ENCODE data around the gene SRGAP1.
"Not testable (repeated sequence)": the region's sequence is repeated elsewhere in the genome, so short reads cannot be mapped to it uniquely, and the experiment has no call there.

Gene SRGAP1

DNA sequence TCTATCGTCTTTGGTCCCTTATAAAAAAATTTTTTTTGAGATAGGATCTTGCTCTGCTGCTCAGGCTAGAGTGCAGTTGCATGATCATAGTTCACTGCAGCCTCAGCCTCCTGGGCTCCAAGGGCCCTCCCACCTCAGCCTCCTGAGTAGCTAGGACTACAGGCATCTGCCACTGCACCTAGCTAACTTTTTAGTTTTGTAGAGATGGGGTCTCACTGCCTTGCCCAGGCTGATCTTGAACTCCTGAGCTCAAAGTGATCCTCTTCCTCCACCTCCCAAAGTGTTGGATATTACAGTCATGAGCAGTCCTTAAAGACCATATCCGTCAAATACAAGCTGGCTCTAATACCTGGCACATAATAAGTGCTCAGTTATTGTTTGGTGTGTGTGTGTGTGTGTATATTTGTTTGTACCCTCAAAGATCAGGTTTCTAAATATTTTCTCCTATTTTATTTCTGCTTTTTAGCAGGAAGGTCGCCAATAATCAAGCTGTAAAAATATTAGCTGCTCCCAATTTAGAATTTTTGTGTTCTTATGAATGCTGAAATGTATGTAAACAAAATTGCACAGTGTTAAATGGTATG is 30.5 kb downstream of the SRGAP1 start:
- no peak for DNase-seq

DNA sequence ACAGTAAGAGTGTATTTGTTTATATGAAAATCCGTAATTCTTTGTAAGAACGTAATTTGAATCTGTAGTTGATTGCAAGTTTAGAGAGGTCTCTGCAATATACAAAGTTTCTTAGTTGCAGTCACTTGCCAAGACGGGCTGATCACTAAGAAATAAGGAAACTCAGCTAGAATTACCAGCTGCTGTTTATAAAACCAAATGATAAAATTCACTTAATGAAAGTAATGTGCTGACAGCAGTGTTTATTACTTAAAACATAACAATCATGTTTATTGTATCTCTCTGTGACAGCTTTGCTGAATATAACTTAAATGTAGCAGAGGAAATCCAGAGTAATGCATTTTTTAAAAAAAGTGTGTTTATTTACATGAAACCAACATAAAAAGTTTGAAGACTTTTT is 31.2 kb downstream of the SRGAP1 start:
- no peak for DNase-seq

- no peak for DNase-seq
Observed at GRCh38 chr12:63876980-63877379, 32.5 kb downstream of the SRGAP1 start.

- no peak for DNase-seq
Observed at GRCh38 chr12:63877693-63878092, 33.2 kb downstream of the SRGAP1 start.

- not testable (repeated sequence) for DNase-seq
Observed at GRCh38 chr12:63880235-63880634, 35.7 kb downstream of the SRGAP1 start.

DNA sequence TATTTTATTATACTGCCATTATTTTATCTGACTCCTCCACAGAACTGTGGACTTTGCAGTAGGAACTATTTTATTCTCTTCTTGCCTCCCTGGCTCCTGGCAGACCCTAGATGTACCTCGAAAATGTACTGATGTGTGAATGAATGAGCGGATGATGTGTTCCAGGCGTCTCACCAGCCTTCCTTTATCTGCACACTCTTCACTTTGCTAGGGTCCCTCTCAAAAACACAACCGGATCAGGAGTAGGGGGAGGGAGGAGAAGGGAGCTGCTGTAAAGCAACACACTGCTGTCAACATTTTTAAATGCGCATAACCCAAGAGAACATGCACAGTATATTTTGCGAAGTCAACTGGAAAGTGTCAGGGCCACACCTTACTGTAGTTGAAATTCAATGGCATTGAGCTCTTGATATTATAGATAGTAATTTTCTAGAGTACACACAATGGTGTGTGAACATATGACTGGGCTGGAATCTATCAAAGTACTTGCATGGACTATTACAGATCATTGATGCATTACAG is 36.3 kb downstream of the SRGAP1 start:
- no peak for DNase-seq

GRCh38 chr12:63882844-63883243 is 38.3 kb downstream of the SRGAP1 start:
- DNase-seq = peak; percentile 51

GRCh38 chr12:63885401-63885800 is 40.9 kb downstream of the SRGAP1 start:
- DNase-seq = no peak

- DNase-seq = no peak
Observed at GRCh38 chr12:63888908-63889635, 44.6 kb downstream of the SRGAP1 start.

GRCh38 chr12:63889721-63890509 is 45.4 kb downstream of the SRGAP1 start:
- DNase-seq = no peak

GRCh38 chr12:63893170-63893569 is 48.7 kb downstream of the SRGAP1 start:
- DNase-seq = no peak

- DNase-seq = no peak
Observed at GRCh38 chr12:63894132-63894531, 49.6 kb downstream of the SRGAP1 start.

DNA sequence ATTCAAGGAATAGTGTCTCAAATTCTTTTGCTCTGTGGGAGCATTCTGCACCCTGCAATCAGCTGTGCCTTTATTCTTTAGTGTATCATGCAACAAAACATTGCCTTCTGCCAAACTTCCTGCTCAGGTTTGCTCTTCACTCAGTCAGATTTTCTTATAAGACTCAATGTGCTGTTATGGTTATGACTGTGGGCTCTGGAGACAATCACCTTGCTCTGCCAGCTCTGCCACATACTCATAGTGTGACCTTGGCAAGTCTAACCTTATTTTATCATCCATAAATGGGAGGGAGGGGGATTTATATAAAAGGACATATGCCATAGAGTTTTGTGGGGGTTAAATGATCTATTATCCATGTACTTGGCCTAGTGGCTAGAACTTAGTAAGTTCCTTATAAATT is 51.3 kb downstream of the SRGAP1 start:
- no peak for DNase-seq

DNA sequence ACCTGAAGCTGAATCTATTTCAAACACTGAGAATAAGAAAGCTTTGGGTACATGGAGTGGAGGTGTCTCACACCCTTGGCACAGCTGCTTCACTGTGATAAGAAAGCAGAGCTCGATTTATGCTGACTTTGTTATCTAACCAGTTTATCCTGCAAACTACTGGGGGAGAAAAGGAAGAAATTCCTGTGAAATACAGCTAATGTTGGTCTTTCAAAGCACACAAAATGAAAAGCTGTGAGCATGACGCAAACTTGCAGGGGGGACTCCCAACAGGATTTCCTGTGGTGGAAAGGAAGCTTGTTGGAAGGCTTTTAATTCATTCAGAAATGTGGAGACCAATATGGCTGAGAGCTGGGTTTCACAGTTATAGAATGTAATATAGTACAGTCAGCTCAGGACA is 53.4 kb downstream of the SRGAP1 start:
- no peak for DNase-seq

GRCh38 chr12:63898764-63899337 is 54.4 kb downstream of the SRGAP1 start:
- no peak for DNase-seq

DNA sequence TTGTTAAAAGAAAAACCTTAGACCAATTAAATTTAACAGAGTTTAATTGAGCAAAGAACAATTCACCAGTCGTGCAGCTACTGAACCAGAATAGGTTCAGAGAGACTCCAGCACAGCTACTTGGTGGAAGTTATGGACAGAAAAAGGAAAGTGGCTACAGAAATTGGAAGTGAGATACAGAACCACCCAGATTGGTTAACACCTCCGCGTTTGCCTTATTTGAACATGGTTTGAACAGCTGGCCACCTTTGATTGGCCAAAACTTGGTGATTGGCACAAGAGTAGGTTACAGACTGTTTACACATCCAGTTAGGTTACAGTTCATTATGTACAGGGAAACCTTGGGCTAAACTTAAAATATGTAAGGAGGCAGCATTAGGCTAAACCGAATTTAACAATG is 54.9 kb downstream of the SRGAP1 start:
- DNase-seq = no peak

DNA sequence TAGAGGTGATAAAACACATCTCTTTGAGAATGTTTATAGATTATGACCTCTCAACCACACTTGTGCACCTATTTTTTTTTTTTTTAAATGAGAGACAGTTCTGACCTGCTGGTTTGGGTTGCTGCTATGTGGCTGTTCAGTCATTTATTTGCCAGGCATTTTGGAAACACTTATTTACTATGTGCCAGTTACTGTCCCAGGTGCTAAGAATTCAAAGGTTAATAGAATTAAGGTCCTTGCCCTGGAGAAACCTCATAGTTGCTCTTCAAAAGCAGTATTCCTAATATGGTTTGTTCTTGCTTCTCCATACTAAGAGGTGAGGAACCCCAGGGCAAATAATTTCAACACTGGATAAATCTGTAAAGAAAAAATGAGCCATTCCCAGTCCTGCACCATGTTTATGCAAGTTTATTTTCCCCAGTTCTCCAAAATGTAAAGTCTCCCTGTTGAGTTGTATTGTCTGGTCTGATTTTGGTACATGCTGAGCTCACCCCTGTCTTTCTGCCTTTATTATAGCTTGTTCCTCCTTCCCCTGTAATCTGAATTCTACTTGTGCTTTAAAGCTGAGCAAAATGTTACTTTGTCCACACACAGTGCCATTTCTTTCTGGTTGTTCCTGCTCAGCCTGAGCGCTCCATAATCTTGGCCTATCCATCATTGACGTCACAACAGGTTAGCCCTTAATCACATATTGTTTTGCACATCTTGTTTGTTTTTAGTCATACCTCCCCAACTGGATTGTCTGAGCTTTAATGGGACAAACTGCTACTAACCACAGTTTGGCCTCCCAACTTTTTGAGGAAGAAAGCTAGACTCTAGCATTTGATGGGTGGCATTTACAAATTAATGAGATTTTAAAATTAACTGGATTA is 56.7 kb downstream of the SRGAP1 start:
- DNase-seq = no peak

- no peak for DNase-seq
Observed at GRCh38 chr12:63904653-63905052, 60.2 kb downstream of the SRGAP1 start.

- no peak for DNase-seq
Observed at GRCh38 chr12:63905544-63905943, 61.0 kb downstream of the SRGAP1 start.

- DNase-seq = no peak
Observed at GRCh38 chr12:63906876-63907275, 62.4 kb downstream of the SRGAP1 start.

GRCh38 chr12:63907561-63907960 is 63.1 kb downstream of the SRGAP1 start:
- no peak for DNase-seq

DNA sequence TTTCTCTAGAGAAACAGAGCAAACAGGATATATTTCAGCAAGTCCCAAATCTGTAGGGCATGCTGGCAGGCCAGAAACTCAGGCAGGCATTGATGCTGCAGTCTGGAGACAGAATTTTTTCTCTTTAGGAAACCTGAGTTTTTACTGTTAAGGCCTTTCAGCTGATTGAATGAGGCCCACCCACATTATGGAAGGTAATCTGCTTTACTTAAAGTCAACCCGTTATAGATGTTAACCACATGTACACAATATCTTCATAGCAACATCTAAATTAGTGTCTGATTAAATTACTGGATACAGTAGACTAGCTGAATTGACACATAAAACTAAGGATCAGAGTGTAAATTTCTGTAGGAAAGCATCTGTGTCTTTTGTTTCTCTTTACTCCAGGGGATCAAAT is 65.2 kb downstream of the SRGAP1 start:
- DNase-seq = no peak

All from NCI-H82 (cell line).